Progenitor cell of endocrine pancreas (in vitro differentiated cells): ENCODE measurements around the gene C1RL. TPM values are rescaled to one million over a fixed set of nuclear protein-coding genes. Genes with fewer than 3 reads are reported as not detected.

Experiments
- DNase-seq: peaks from one replicate; pipeline ENCODE4 v3.0.0; 2021; ENCODE audit warnings: low spot score; ENCODE audit not compliant: unreplicated experiment
- H3K27ac Mint-ChIP-seq: 2 replicates; pipeline ENCODE4 v1.8.0; 2021; ENCODE audit warnings: mild to moderate bottlenecking, moderate library complexity, mixed read lengths
- H3K27me3 Mint-ChIP-seq: 2 replicates; pipeline ENCODE4 v1.8.0; 2021; ENCODE audit warnings: mixed read lengths
- H3K36me3 Mint-ChIP-seq: 2 replicates; pipeline ENCODE4 v1.8.0; 2022; ENCODE audit warnings: mixed read lengths; ENCODE audit not compliant: insufficient read depth
- H3K4me1 Mint-ChIP-seq: 2 replicates; pipeline ENCODE4 v1.8.0; 2021; ENCODE audit warnings: low read depth, mixed read lengths
- H3K4me3 Mint-ChIP-seq: 2 replicates; pipeline ENCODE4 v1.8.0; 2021; ENCODE audit warnings: low read depth, mild to moderate bottlenecking, moderate library complexity, mixed read lengths
- H3K9me3 Mint-ChIP-seq: 2 replicates; pipeline ENCODE4 v1.8.0; 2021; ENCODE audit warnings: low read depth, mixed read lengths
- CTCF ChIP-seq: fragments of 200-600 bp; sonication (generic); IDR thresholded peaks from one replicate; pipeline ENCODE4 v1.5.0; 2021; ENCODE audit warnings: antibody characterized with exemption, mild to moderate bottlenecking; ENCODE audit not compliant: unreplicated experiment
- total RNA-seq: library from RNA; stranded (reverse); gene quantifications from 2 replicates; pipeline ENCODE4 v1.2.1, GENCODE V29; 2021

The C1RL gene
- total RNA-seq, 1 donor from 2014 or later: 95.9 TPM

GRCh38 chr12:7072035-7072434, 37.0 kb downstream of the C1RL start:
- H3K36me3 Mint-ChIP-seq: no peaks in the 10 kb centered on the region

GRCh38 chr12:7069386-7069785, 39.6 kb downstream of the C1RL start:
- H3K27me3 Mint-ChIP-seq: peaks cover 16% of the 10 kb centered on the region
- no peak for DNase-seq
- no peak overlapping the region for H3K4me3 Mint-ChIP-seq
- H3K4me1 Mint-ChIP-seq: peaks cover 1% of the 10 kb centered on the region
- TF ChIP-seq CTCF: no peak
- H3K36me3 Mint-ChIP-seq: no peaks in the 10 kb centered on the region
- no peaks in the 10 kb centered on the region for H3K9me3 Mint-ChIP-seq
- H3K27ac Mint-ChIP-seq: no peak overlapping the region

More at GRCh38 chr12:7072035-7072434, 37.0 kb downstream of the C1RL start:
- H3K27me3 Mint-ChIP-seq: peaks cover 27% of the 10 kb centered on the region
- peaks cover 1% of the 10 kb centered on the region for H3K4me1 Mint-ChIP-seq
- no peak for TF ChIP-seq CTCF
- H3K4me3 Mint-ChIP-seq: no peak overlapping the region
- no peak overlapping the region for H3K27ac Mint-ChIP-seq
- no peaks in the 10 kb centered on the region for H3K9me3 Mint-ChIP-seq
- DNase-seq: no peak

- no peak overlapping the region for H3K4me3 Mint-ChIP-seq
- H3K9me3 Mint-ChIP-seq: no peaks in the 10 kb centered on the region
- DNase-seq: no peak
- no peak for TF ChIP-seq CTCF
- H3K27me3 Mint-ChIP-seq: peaks cover 16% of the 10 kb centered on the region
- peaks cover 1% of the 10 kb centered on the region for H3K4me1 Mint-ChIP-seq
- no peaks in the 10 kb centered on the region for H3K36me3 Mint-ChIP-seq
- H3K27ac Mint-ChIP-seq: no peak overlapping the region
These were observed 40.0 kb downstream of the C1RL start for GRCh38 chr12:7068994-7069346.

- no peak for TF ChIP-seq CTCF
- Mint-ChIP-seq H3K9me3 (no peaks in the 10 kb centered on the region), H3K4me1 (peaks cover 1% of the 10 kb centered on the region), H3K36me3 (no peaks in the 10 kb centered on the region), H3K27me3 (peaks cover 13% of the 10 kb centered on the region), H3K4me3 (no peak overlapping the region), H3K27ac (no peak overlapping the region)
- DNase-seq: no peak
These were observed 40.6 kb downstream of the C1RL start for GRCh38 chr12:7068240-7068993.

GRCh38 chr12:7067096-7067495, 41.9 kb downstream of the C1RL start:
- H3K4me3 Mint-ChIP-seq: no peak overlapping the region
- peaks cover 12% of the 10 kb centered on the region for H3K27me3 Mint-ChIP-seq

More at GRCh38 chr12:7067096-7067495, 41.9 kb downstream of the C1RL start:
- H3K9me3 Mint-ChIP-seq: no peaks in the 10 kb centered on the region
- peaks cover 1% of the 10 kb centered on the region for H3K4me1 Mint-ChIP-seq
- H3K27ac Mint-ChIP-seq: no peak overlapping the region
- no peak for DNase-seq
- TF ChIP-seq CTCF: no peak
- no peaks in the 10 kb centered on the region for H3K36me3 Mint-ChIP-seq
